Measurements from ENCODE around the gene ADCY10. TPM values are rescaled to one million over a fixed set of nuclear protein-coding genes. Genes with fewer than 3 reads are reported as not detected.

The ADCY10 gene
- total RNA-seq, 3 donors from 2014 or later (not counting 1 experiment from before 2014, with no cell fraction given), result 0.42 to 1.00 TPM; not detected in 1

DNA sequence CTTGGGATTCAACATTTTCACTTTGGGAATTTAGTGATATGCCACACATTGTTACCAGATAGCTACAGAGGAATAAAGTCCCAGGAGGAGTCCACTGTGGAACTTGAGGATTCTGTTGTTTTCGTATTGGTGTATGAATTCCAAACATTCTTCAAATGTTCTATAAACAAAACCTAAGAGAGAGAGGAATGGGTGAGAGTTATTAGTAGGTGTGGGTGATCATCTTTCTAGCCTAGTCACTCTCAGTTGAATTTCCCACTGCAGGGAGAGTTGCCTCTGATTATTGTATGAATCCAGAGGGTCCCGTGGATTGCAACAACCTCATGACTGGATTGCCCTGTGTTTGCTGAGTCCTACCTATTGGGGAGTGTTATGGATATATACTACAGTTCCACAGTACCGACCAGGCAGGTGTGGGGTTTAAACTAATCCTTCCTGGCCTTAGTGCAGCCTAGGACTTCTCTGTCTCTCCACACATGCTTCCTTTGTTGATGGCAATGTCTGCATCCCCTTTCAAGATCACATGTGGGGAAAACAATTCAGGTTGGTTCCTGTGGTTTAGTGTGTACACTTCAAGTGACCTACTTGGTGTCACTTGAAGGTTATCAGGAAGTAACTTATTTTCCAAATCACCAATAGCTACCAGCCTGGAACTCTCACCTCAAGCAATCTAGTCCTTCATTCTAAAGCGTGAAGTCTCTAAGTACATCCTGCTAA, 91.8 kb downstream of the ADCY10 start:
- intact Hi-C loops (cut with micrococcal nuclease), result no loop called here
- H3K4me1 Mint-ChIP-seq, result peaks cover 5% of the 10 kb centered on the region in 2 donors
- H3K9me3 Mint-ChIP-seq, result no peaks in the 10 kb centered on the region
- H3K36me3 Mint-ChIP-seq, result no peaks in the 10 kb centered on the region
- 55% methylated on average over 3 of the region's 4 CpGs for WGBS (ENCODE audit: insufficient coverage)
- peaks cover 5 to 9% of the 10 kb centered on the region in 2 donors for H3K27me3 Mint-ChIP-seq (ENCODE audit: low read depth in 2 of 2)
- TF ChIP-seq, protein P1, sequence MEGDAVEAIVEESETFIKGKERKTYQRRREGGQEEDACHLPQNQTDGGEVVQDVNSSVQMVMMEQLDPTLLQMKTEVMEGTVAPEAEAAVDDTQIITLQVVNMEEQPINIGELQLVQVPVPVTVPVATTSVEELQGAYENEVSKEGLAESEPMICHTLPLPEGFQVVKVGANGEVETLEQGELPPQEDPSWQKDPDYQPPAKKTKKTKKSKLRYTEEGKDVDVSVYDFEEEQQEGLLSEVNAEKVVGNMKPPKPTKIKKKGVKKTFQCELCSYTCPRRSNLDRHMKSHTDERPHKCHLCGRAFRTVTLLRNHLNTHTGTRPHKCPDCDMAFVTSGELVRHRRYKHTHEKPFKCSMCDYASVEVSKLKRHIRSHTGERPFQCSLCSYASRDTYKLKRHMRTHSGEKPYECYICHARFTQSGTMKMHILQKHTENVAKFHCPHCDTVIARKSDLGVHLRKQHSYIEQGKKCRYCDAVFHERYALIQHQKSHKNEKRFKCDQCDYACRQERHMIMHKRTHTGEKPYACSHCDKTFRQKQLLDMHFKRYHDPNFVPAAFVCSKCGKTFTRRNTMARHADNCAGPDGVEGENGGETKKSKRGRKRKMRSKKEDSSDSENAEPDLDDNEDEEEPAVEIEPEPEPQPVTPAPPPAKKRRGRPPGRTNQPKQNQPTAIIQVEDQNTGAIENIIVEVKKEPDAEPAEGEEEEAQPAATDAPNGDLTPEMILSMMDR (IDR thresholded peaks at IDR 0.05), result no peak
- Histone ChIP-seq H3K4me3 (ENCODE audit: low read length) (no peak overlapping the region), H3K9me3 (ENCODE audit: control insufficient read depth, insufficient read depth, low read length) (no peaks in the 10 kb centered on the region), H3K4me1 (ENCODE audit: control insufficient read depth, insufficient read depth, low read length) (peaks cover 5% of the 10 kb centered on the region), H3K36me3 (ENCODE audit: control insufficient read depth, insufficient read depth, low read length) (no peaks in the 10 kb centered on the region), H3K27ac (ENCODE audit: low read length) (no peak overlapping the region), H3K27me3 (ENCODE audit: control insufficient read depth, insufficient read depth, low read length) (no peaks in the 10 kb centered on the region)
- no peak overlapping the region for H3K27ac Mint-ChIP-seq
- ATAC-seq (no peak), DNase-seq (no peak)
- H3K4me3 Mint-ChIP-seq, result no peak overlapping the region

DNA sequence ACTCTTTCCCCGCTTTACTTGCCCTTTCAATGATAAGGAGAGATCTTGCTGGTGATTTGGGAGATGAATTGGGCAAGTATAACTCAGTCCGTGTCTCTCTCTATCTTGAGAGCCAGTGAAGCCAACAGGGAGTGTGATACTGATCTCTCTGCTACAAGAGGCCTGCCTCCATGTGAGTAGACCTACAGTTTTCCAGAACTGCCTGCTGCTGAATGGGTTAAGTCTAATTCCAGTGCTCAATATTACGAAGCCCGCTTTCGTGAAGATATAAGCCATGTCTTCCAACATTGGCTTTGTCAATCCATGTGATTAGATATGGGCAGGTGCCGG, 92.6 kb downstream of the ADCY10 start:
- H3K4me1 ChIP-seq (ENCODE audit: control insufficient read depth, insufficient read depth, low read length), result peaks cover 5% of the 10 kb centered on the region
- H3K9me3 Mint-ChIP-seq, result no peaks in the 10 kb centered on the region
- no peaks in the 10 kb centered on the region for H3K36me3 Mint-ChIP-seq
- no peak overlapping the region for H3K4me3 Mint-ChIP-seq
- peaks cover 5 to 9% of the 10 kb centered on the region in 2 donors for H3K27me3 Mint-ChIP-seq (ENCODE audit: low read depth in 2 of 2)
- H3K4me3 ChIP-seq (ENCODE audit: low read length), result no peak overlapping the region
- peaks cover 5% of the 10 kb centered on the region in 2 donors for H3K4me1 Mint-ChIP-seq
- no peaks in the 10 kb centered on the region for H3K27me3 ChIP-seq (ENCODE audit: control insufficient read depth, insufficient read depth, low read length)
- WGBS (ENCODE audit: insufficient coverage), result 99% methylated on average over 5 of the region's 6 CpGs
- H3K27ac ChIP-seq (ENCODE audit: low read length), result no peak overlapping the region
- intact Hi-C loops (cut with micrococcal nuclease), result no loop called here
- DNase-seq, result no peak
- no peaks in the 10 kb centered on the region for H3K9me3 ChIP-seq (ENCODE audit: control insufficient read depth, insufficient read depth, low read length)
- ATAC-seq, result no peak
- no peaks in the 10 kb centered on the region for H3K36me3 ChIP-seq (ENCODE audit: control insufficient read depth, insufficient read depth, low read length)
- TF ChIP-seq, protein P1 (IDR thresholded peaks at IDR 0.05), result no peak
- H3K27ac Mint-ChIP-seq, result no peak overlapping the region

- TF ChIP-seq, protein P1 (IDR thresholded peaks at IDR 0.05), result no peak
- H3K9me3 Mint-ChIP-seq, result peaks cover under 1 to 2% of the 10 kb centered on the region in 2 donors
- no peak overlapping the region for H3K27ac ChIP-seq (ENCODE audit: low read length)
- peaks cover 3% of the 10 kb centered on the region for H3K36me3 Mint-ChIP-seq
- no peak overlapping the region for H3K27ac Mint-ChIP-seq
- H3K4me3 ChIP-seq (ENCODE audit: low read length), result no peak overlapping the region
- ATAC-seq, result no peak
- H3K4me1 ChIP-seq (ENCODE audit: control insufficient read depth, insufficient read depth, low read length), result peaks cover 5% of the 10 kb centered on the region
- intact Hi-C loops (cut with micrococcal nuclease), result no loop called here
- peaks cover 7 to 9% of the 10 kb centered on the region in 2 donors for H3K27me3 Mint-ChIP-seq (ENCODE audit: low read depth in 2 of 2)
- peaks cover 5% of the 10 kb centered on the region in 2 donors for H3K4me1 Mint-ChIP-seq
- WGBS (ENCODE audit: insufficient coverage), result 91% methylated on average over 10 of the region's 12 CpGs
- H3K4me3 Mint-ChIP-seq, result no peak overlapping the region
- H3K36me3 ChIP-seq (ENCODE audit: control insufficient read depth, insufficient read depth, low read length), result no peaks in the 10 kb centered on the region
- DNase-seq, result no peak
- no peaks in the 10 kb centered on the region for H3K9me3 ChIP-seq (ENCODE audit: control insufficient read depth, insufficient read depth, low read length)
- H3K27me3 ChIP-seq (ENCODE audit: control insufficient read depth, insufficient read depth, low read length), result no peaks in the 10 kb centered on the region
These were observed 93.1 kb downstream of the ADCY10 start for GRCh38 chr1:167820684-167821355.

Measured in natural killer cell (primary cell).